ENCODE measurements around the gene NR2F6. TPM values are rescaled to one million over a fixed set of nuclear protein-coding genes. Genes with fewer than 3 reads are reported as not detected.

NR2F6 gene
- total and polyA plus RNA-seq, 2 of the 4 experiments (the other 2 are of a cell fraction), result 8.4 to 20.5 TPM

GRCh38 chr19:17235971-17236777, 9.5 kb downstream of the NR2F6 start:
- H4K20me1 ChIP-seq (ENCODE audit: insufficient read depth, low read length), result peaks cover 16% of the 10 kb centered on the region
- H3K18ac ChIP-seq (ENCODE audit: low read depth, low read length), result no peak overlapping the region
- H3K56ac ChIP-seq (ENCODE audit: extremely low read depth, insufficient read depth, low read length), result no peak overlapping the region; the same call in 1 of the 2 replicates
- peak overlapping the region; percentile 27 for H2BK5ac ChIP-seq (ENCODE audit: low read depth, low read length, poor library complexity, severe bottlenecking)
- H4K91ac ChIP-seq (ENCODE audit: insufficient read depth, low read depth, low read length), result peak overlapping the region; percentile 66
- H2BK15ac ChIP-seq (ENCODE audit: low read depth, low read length), result no peak overlapping the region; the same call in 2 of the 3 replicates
- H3K23ac ChIP-seq (ENCODE audit: low read depth, low read length), result peak overlapping the region; percentile 48; the same call in 1 of the 2 replicates
- H2BK120ac ChIP-seq (ENCODE audit: low read depth, low read length), result peak overlapping the region; percentile 44; the same call in 1 of the 2 replicates
- H3K27me3 ChIP-seq (ENCODE audit: control insufficient read depth, insufficient read depth, low read length), result no peaks in the 10 kb centered on the region
- ATAC-seq (ENCODE audit: low read depth) (peak; percentile 62), DNase-seq (peak; percentile 29)
- H2AK5ac ChIP-seq (ENCODE audit: low read depth, low read length), result peak overlapping the region; percentile 66
- H4K8ac ChIP-seq (ENCODE audit: low read depth in 2 of 2, low read length in 2 of 2), result peak overlapping the region; percentile 75 to 93; a peak in 3 of 4 replicates
- CTCF ChIA-PET, result interaction anchor here (0.6 kb wide), 1 partner anchor 184 kb away, joined by 3 read pairs; no protein-coding TSS in a partner anchor
- peaks cover 12% of the 10 kb centered on the region for H3K4me1 ChIP-seq (ENCODE audit: control insufficient read depth, insufficient read depth, low read length)
- H3K4me3 ChIP-seq (ENCODE audit: insufficient read depth, low read depth, low read length), result peak overlapping the region; percentile 54
- H2AK9ac ChIP-seq (replicated peaks; ENCODE audit: low read depth, low read length, poor library complexity), result peak overlapping the region; percentile 96
- BruUV-seq (replicated peaks), result no TSS peak
- peaks cover 34% of the 10 kb centered on the region for H3K36me3 ChIP-seq (ENCODE audit: control insufficient read depth, insufficient read depth, low read length)
- dilution Hi-C loops (cut with HindIII; ENCODE audit: low sequenced_read_pairs, unreplicated experiment) (no loop called here), intact Hi-C loops (cut with micrococcal nuclease) (no loop called here), in situ Hi-C loops (cut with MboI; ENCODE audit: low sequenced_read_pairs) (no loop called here)
- no CpG with 5 or more reads among the region's 27 CpGs for WGBS, 2 experiments (ENCODE audit: extremely low coverage in 2 of 2, insufficient read length in 1 of 2)
- peak overlapping the region; percentile 68; the same call in 1 of the 2 replicates for H3K14ac ChIP-seq (replicated peaks; ENCODE audit: low read depth, low read length)
- no peaks in the 10 kb centered on the region for H3K9me3 ChIP-seq (ENCODE audit: control insufficient read depth, insufficient read depth, low read length)
- no peak overlapping the region for H2BK20ac ChIP-seq (ENCODE audit: low read depth, low read length)
- peak overlapping the region; percentile 36 for H3K27ac ChIP-seq (ENCODE audit: insufficient read depth, low read length)
- H3K9ac ChIP-seq (ENCODE audit: low read depth, low read length), result peak overlapping the region; percentile 43; the same call in 1 of the 2 replicates
- H3K4ac ChIP-seq (ENCODE audit: low read depth, low read length), result peak overlapping the region; percentile 89
- H3K79me1 ChIP-seq (ENCODE audit: low read depth in 1 of 2, low read length in 2 of 2), result peaks cover 39 to 64% of the 10 kb centered on the region in 2 experiments
- H3K9me1 ChIP-seq (ENCODE audit: insufficient read depth, low read length), result peaks cover 5% of the 10 kb centered on the region
- POLR2A ChIA-PET (ENCODE audit: unreplicated experiment), result interaction anchor here (1.0 kb wide), 1 partner anchor 9 kb away, joined by 3 read pairs; no protein-coding TSS in a partner anchor
- peak overlapping the region; percentile 91 for H2AFZ ChIP-seq (replicated peaks; ENCODE audit: low read length, poor library complexity)
- no peak overlapping the region for H4K5ac ChIP-seq (ENCODE audit: low read depth, low read length)
- peak overlapping the region; percentile 33 for H3K4me2 ChIP-seq (ENCODE audit: low read depth, low read length)
- TF ChIP-seq FOS (IDR thresholded peaks at IDR 0.05; ENCODE audit: low read depth, low read length) (no peak), RAD21 (IDR thresholded peaks at IDR 0.05; ENCODE audit: low read length) (no peak), NFE2L2 (IDR thresholded peaks at IDR 0.05; ENCODE audit: low read depth, low read length) (no peak), ELK1 (IDR thresholded peaks at IDR 0.05; ENCODE audit: borderline replicate concordance, low read depth, low read length) (no peak), MXI1 (IDR thresholded peaks at IDR 0.05; ENCODE audit: borderline replicate concordance, low read depth, low read length) (no peak), MAFK (IDR thresholded peaks at IDR 0.05; ENCODE audit: low read depth, low read length) (no peak), RFX5 (IDR thresholded peaks at IDR 0.05; ENCODE audit: low read depth, low read length) (no peak), POLR2A (IDR thresholded peaks at IDR 0.05; ENCODE audit: low read depth, low read length) (no peak), SMC3 (IDR thresholded peaks at IDR 0.05; ENCODE audit: low read depth, low read length) (no peak), MAZ (IDR thresholded peaks at IDR 0.05; ENCODE audit: borderline replicate concordance, low read depth, low read length) (no peak), CEBPB (IDR thresholded peaks at IDR 0.05; ENCODE audit: low read depth, low read length) (no peak), RCOR1 (IDR thresholded peaks at IDR 0.05; ENCODE audit: insufficient replicate concordance, low read length) (no peak), CTCF (conservative IDR thresholded peaks at IDR 0.05; ENCODE audit: low read depth, low read length) (no peak), USF2 (IDR thresholded peaks at IDR 0.05; ENCODE audit: low read depth, low read length) (no peak)

Data from IMR-90 (cell line).